ENCODE results near the gene NRP2.

- no peak for TF ChIP-seq CTCF (IDR thresholded peaks at IDR 0.05)
- no peak for TF ChIP-seq POLR2A (IDR thresholded peaks at IDR 0.05)
Measured at GRCh38 chr2:205744074-205744591, 61.8 kb downstream of the NRP2 start.
